PC-3 (cell line): Measurements from ENCODE around the gene FZD8. TPM values are rescaled to one million over a fixed set of nuclear protein-coding genes. Genes with fewer than 3 reads are reported as not detected.

Source experiments
- ATAC-seq: fragments of 200-7000 bp; cut with Tn5 transposase; 2 replicates; pipeline ENCODE4 v1.9.1; 2020; ENCODE audit warnings: mild to moderate bottlenecking, moderate library complexity
- BruUV-seq: library from RNA; stranded (reverse); fragments of 400-500 nt; replicated peaks from 2 replicates; lab custom pipeline; 2021; lab: Mats Ljungman, UMichigan
- CTCF ChIA-PET: fragments of 300-600 bp; sonication (Branson Sonifier 250); formaldehyde crosslinking; loops from one replicate; lab custom pipeline; 2022; ENCODE audit warnings: antibody characterized with exemption; lab: Charles Lee
- POLR2A ChIA-PET: fragments of 300-600 bp; sonication (Branson Sonifier 250); formaldehyde crosslinking; loops from one replicate; lab custom pipeline; 2022; ENCODE audit warnings: antibody characterized with exemption; ENCODE audit not compliant: unreplicated experiment; lab: Charles Lee
- DNase-seq: peaks from one replicate; pipeline ENCODE4 v3.0.0-alpha.2; 2015
- H2AFZ ChIP-seq: fragments of 300-600 bp; sonication (generic); 2 replicates; pipeline ENCODE4 v1.6.0; 2016; ENCODE audit warnings: antibody characterized with exemption, low read length
- H3F3A ChIP-seq: fragments of 300-600 bp; sonication (generic); one replicate; pipeline ENCODE4 v1.6.0; 2017; ENCODE audit warnings: antibody characterized with exemption, low read length, control low read depth, mild to moderate bottlenecking; ENCODE audit not compliant: unreplicated experiment
- H3K27ac ChIP-seq: fragments of 300-600 bp; sonication (generic); 2 replicates; pipeline ENCODE4 v1.5.1; 2016; ENCODE audit warnings: mild to moderate bottlenecking, low read length
- H3K27me3 ChIP-seq: fragments of 300-600 bp; sonication (generic); 2 replicates; pipeline ENCODE4 v1.6.1; 2016; ENCODE audit warnings: low read length, mixed read lengths
- H3K36me3 ChIP-seq: fragments of 300-600 bp; sonication (generic); 2 replicates; pipeline ENCODE4 v1.6.1; 2016; ENCODE audit warnings: low read depth, mixed run types, low read length, mixed read lengths
- H3K4me1 ChIP-seq: fragments of 300-600 bp; sonication (generic); 2 replicates; pipeline ENCODE4 v1.5.1; 2016; ENCODE audit warnings: low read length; ENCODE audit not compliant: insufficient read depth
- H3K4me2 ChIP-seq: fragments of 300-600 bp; sonication (generic); 2 replicates; pipeline ENCODE4 v1.6.0; 2016; ENCODE audit warnings: low read length
- H3K4me3 ChIP-seq: fragments of 300-600 bp; sonication (generic); 2 replicates; pipeline ENCODE4 v1.5.1; 2016; ENCODE audit warnings: mild to moderate bottlenecking, low read length, mixed read lengths
- H3K79me2 ChIP-seq: fragments of 300-600 bp; sonication (generic); 2 replicates; pipeline ENCODE4 v1.6.1; 2017; ENCODE audit warnings: low read length, mixed read lengths
- H3K9ac ChIP-seq: fragments of 300-600 bp; sonication (generic); 2 replicates; pipeline ENCODE4 v1.6.0; 2016; ENCODE audit warnings: mild to moderate bottlenecking, low read length
- H3K9me2 ChIP-seq: fragments of 300-600 bp; sonication (generic); replicated peaks from 2 replicates; pipeline ENCODE4 v1.6.1; 2016; ENCODE audit warnings: mixed run types, low read length, mixed read lengths
- H3K9me3 ChIP-seq: fragments of 300-600 bp; sonication (generic); 2 replicates; pipeline ENCODE4 v1.6.1; 2016; ENCODE audit warnings: low read length, mixed read lengths
- H4K20me1 ChIP-seq: fragments of 300-600 bp; sonication (generic); 2 replicates; pipeline ENCODE4 v1.6.1; 2016; ENCODE audit warnings: low read length, mixed read lengths
- EZH2 ChIP-seq: fragments of 300-600 bp; sonication (generic); IDR thresholded peaks from one replicate; pipeline ENCODE4 v1.6.1; 2017; ENCODE audit warnings: antibody characterized with exemption, mild to moderate bottlenecking, low read length; ENCODE audit not compliant: unreplicated experiment
- EZH2phosphoT487 ChIP-seq: fragments of 300-600 bp; sonication (generic); IDR thresholded peaks from 2 replicates; pipeline ENCODE4 v1.6.1; 2018; ENCODE audit warnings: mild to moderate bottlenecking, antibody characterized with exemption, low read length, borderline replicate concordance
- intact Hi-C: fragments of 100-400 bp; cut with micrococcal nuclease; formaldehyde crosslinking; loops from 2 replicates; pipeline ENCODE4 v1.9.0; 2023
- total RNA-seq: library from RNA; depleted of rRNA; stranded (reverse); fragments of >200 nt; gene quantifications from 2 replicates; pipeline ENCODE4 v1.2.3, GENCODE V29; 2014
- TF ChIP-seq, protein P1 (sequence below): fragments of 300-600 bp; sonication (generic); conservative IDR thresholded peaks from 2 replicates; pipeline ENCODE4 v1.5.1; 2017; ENCODE audit warnings: antibody characterized with exemption, low read depth, mild to moderate bottlenecking, low read length

Gene FZD8
- total RNA-seq, 1 experiment from 2014 or later: 275 TPM

- Histone ChIP-seq H4K20me1 (peaks cover 15% of the 10 kb centered on the region), H3F3A (peaks cover 10% of the 10 kb centered on the region), H3K4me1 (peaks cover 18% of the 10 kb centered on the region), H3K9me3 (no peaks in the 10 kb centered on the region), H3K9ac (peak overlapping the region; percentile 86), H2AFZ (peak overlapping the region; percentile 86), H3K27me3 (no peaks in the 10 kb centered on the region), H3K79me2 (peaks cover 42% of the 10 kb centered on the region), H3K27ac (peak overlapping the region; percentile 2), H3K4me2 (peak overlapping the region; percentile 94), H3K36me3 (peaks cover 9% of the 10 kb centered on the region), H3K9me2 (no peaks in the 10 kb centered on the region), H3K4me3 (peak overlapping the region; percentile 80)
- CTCF ChIA-PET: interaction anchor here (0.6 kb wide), 1 partner anchor 529 kb away, joined by 7 read pairs; no protein-coding TSS in a partner anchor
- ATAC-seq (peak; percentile 5), DNase-seq (peak; percentile 90)
- POLR2A ChIA-PET: interaction anchor here (0.6 to 0.8 kb wide), 2 partner anchors 139 to 1081 kb away, joined by 3 to 36 read pairs; no protein-coding TSS in a partner anchor
- intact Hi-C loops: loop anchor here (1.0 to 2.0 kb wide), 5 partner anchors 42 to 986 kb away; no protein-coding TSS in a partner anchor
- no TSS peak for BruUV-seq
- TF ChIP-seq EZH2: no peak
- TF ChIP-seq EZH2phosphoT487: no peak
- TF ChIP-seq, protein P1, sequence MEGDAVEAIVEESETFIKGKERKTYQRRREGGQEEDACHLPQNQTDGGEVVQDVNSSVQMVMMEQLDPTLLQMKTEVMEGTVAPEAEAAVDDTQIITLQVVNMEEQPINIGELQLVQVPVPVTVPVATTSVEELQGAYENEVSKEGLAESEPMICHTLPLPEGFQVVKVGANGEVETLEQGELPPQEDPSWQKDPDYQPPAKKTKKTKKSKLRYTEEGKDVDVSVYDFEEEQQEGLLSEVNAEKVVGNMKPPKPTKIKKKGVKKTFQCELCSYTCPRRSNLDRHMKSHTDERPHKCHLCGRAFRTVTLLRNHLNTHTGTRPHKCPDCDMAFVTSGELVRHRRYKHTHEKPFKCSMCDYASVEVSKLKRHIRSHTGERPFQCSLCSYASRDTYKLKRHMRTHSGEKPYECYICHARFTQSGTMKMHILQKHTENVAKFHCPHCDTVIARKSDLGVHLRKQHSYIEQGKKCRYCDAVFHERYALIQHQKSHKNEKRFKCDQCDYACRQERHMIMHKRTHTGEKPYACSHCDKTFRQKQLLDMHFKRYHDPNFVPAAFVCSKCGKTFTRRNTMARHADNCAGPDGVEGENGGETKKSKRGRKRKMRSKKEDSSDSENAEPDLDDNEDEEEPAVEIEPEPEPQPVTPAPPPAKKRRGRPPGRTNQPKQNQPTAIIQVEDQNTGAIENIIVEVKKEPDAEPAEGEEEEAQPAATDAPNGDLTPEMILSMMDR: peak; percentile 29; the same call in 1 of the 2 replicates
These were observed 1.3 kb upstream of the FZD8 start for GRCh38 chr10:35643151-35644049.

DNA sequence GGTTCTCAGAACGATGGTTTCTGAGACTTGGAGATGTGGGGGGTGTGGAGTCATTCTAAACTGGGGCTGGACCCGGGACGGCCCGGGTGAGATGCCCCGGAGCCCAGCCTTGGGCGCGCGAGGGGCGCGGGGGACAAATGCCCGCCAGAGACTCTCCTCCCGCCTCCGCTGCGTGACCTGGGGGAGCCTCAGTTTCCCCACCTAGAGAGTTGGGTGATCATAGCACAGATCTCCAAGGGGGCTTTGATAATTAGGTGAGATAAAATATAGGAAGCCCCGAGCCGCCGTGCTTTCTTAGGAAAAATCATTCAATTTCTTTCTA, 658 bp upstream of the FZD8 start:
- BruUV-seq: TSS peak; percentile 67
- DNase-seq (no peak), ATAC-seq (peak; percentile 0; the same call in 1 of the 2 replicates)
- H3F3A ChIP-seq: peaks cover 11% of the 10 kb centered on the region
- no peaks in the 10 kb centered on the region for H3K9me3 ChIP-seq
- H3K9ac ChIP-seq: peak overlapping the region; percentile 86
- ChIA-PET POLR2A (no interaction called here), CTCF (no interaction called here)
- peak overlapping the region; percentile 80 for H3K4me3 ChIP-seq
- peak overlapping the region; percentile 94 for H3K4me2 ChIP-seq
- TF ChIP-seq EZH2 (no peak), EZH2phosphoT487 (no peak)
- TF ChIP-seq, protein P1: no peak
- H3K79me2 ChIP-seq: peaks cover 48% of the 10 kb centered on the region
- H3K36me3 ChIP-seq: peaks cover 14% of the 10 kb centered on the region
- peak overlapping the region; percentile 2; the same call in 1 of the 2 replicates for H3K27ac ChIP-seq
- peak overlapping the region; percentile 86 for H2AFZ ChIP-seq
- intact Hi-C loops: loop anchor here (1.0 to 2.0 kb wide), 13 partner anchors 43 to 1083 kb away; no protein-coding TSS in a partner anchor
- H4K20me1 ChIP-seq: peaks cover 21% of the 10 kb centered on the region
- H3K4me1 ChIP-seq: peaks cover 25% of the 10 kb centered on the region
- H3K9me2 ChIP-seq: no peaks in the 10 kb centered on the region
- no peaks in the 10 kb centered on the region for H3K27me3 ChIP-seq
